Measurements from ENCODE around the gene IBTK.
A peak's percentile ranks its signal among the peaks of the same experiment; 100 is the strongest.
"Not testable (repeated sequence)": the region's sequence is repeated elsewhere in the genome, so short reads cannot be mapped to it uniquely, and the experiment has no call there.

Gene IBTK

DNA sequence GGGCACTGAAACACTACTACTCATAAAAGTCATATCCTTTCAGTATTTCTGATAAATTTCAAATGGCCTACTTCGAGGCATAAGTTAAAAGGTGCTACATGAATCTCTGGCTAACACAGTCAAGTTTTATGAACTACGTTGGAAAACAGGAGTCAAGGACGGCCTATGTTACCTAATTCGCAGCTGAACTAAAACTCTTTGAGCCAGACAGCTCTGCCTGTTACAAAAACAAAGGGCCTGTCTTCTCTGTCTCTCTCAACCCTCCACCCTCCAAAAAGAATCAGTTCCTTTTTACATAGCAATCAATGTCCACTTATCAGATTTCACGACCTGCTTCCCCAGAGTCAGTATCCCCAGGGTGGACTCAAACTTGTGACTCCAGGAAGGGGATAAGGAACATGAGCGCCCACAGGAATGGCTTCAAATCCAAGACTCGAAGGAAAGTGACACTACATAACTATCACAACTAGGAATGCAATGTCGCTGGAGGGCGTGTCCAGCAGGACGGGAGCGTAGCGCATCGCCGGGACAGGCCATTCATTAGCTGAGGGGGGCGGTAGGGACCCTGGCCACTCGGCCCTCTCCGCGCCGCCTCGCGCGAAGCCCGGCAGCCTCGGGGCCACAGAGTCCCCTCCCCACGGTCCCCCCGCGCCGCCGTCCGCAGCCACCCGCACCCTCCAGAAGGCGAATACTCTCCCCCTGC is 591 bp downstream of the IBTK start:
- DNase-seq = peak; percentile 66

DNA sequence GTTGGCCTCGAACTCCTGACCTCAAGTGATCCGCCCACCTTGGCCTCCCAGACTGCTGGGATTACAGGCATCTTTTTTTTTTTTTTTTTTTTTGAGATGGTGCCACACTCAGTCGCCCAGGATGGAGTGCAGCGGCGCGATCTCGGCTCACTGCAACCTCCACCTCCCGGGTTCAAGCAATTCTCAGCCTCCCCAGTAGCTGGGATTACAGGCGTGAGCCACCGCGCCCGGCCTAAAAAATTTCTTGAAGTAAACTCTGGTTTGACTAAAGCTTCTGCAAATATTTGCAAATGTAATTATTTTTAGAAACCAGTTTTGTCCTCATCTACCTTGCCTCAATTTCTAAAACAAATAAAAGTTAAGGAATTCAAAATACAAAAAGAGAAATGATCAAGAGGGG is 1.2 kb downstream of the IBTK start:
- no peak for DNase-seq

DNA sequence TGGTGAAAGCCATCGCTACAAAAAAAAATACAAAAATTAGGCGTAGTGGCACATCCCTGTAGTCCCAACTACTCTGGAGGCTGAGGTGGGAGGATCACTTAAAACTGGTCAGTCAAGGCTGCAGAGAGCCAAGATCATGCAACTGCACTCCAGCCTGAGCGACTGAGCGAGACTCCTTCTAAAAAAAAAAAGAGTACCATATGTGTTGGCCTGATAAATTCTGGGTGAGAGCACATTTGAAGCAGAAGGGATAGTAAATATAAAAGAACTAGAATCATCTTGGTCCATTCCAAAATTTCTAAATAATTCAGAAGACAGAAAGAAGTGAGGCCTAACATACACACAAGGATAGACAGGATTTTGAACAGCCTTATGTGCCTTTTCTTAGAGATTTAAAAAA is 2.2 kb downstream of the IBTK start:
- DNase-seq = no peak

DNA sequence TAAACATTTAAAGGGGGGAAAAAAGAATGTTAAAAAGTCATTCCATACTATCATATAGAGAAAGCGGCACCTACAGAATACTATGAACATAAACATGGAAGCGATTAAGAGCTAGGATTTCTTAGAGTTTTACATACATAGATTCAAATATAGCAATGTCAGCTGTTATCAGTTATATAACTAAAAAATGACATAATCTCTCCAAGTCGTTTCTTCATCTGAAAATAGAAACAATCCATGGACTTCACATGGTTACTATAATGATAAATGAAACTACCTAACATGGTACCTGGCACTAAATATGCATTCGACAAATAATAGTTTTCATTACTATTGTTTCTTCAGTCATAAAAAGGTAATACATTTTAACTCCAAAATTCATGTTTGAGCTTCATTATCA is 3.7 kb downstream of the IBTK start:
- DNase-seq = no peak

DNA sequence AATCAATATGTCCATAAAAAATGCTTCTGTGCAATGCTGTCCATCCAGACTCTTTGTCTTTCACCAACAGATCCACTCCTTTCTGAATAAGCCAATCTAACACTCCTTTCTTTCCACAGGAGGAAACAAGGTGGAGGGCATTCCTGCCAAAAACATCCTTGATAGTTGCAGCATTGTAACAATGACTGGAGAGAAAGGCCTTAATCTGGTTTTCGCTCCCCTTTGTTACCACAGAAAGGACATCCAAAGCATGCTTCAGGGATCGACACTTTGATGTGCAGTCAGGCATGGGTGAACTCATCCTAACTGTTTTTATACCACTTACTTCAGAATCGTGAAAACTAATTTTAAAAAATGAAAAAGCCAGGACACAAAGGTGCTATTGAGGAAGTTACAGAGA is 7.4 kb downstream of the IBTK start:
- DNase-seq = no peak

DNA sequence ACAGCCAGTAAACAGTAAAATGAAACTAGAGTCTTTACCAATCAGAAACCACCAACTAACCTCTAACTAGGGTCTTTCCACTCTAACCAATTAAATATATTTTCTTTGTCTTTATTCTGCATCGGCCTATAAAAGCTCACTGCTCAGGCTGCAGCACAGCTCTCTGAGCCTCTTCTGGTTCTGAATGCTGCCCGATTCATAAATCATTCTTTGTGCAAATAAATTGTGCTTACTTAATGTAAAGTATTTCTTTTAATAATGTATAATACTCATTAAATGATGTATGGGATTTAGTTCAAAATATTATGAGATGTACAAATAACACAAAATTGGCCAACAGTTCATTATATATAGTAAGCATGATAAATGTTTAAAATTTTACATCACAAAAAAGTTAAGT is 7.9 kb downstream of the IBTK start:
- no peak for DNase-seq

DNA sequence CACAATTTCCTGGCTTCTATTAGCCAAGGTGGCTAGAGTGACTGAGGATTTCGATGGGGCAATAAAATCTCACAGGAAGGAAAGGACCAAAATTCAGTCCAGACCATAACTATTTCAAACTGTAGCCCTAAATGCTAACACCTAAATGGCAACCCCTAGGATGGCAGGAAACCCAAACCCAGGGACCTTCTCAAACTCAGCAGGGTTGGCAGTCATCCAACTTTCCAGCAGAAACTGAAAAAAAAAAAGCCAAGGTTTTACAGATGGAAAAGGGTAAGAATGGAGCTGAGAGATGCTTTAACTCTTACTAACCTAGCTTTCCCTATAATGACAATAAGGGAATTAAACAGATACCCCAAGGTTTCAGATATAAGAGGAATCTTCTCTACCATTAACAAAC is 10.5 kb downstream of the IBTK start:
- no peak for DNase-seq

DNA sequence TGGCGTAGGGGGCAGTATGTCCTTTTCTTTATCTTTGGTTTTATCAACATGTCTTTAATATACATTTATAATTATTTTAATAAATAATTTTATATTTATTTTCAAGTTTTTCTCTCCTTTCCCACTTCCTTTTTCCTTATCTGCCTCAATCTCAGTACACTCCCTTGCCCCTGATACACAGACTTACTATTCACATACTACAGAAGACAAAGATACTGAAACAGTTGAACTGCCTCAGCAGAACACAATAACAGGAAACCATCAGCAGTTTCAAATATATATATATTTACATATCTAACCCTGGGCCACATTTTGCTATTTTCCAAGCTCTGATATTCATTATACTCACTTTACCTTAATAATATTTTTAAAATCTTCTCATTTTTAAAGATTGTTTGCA is 19.8 kb downstream of the IBTK start:
- no peak for DNase-seq

DNA sequence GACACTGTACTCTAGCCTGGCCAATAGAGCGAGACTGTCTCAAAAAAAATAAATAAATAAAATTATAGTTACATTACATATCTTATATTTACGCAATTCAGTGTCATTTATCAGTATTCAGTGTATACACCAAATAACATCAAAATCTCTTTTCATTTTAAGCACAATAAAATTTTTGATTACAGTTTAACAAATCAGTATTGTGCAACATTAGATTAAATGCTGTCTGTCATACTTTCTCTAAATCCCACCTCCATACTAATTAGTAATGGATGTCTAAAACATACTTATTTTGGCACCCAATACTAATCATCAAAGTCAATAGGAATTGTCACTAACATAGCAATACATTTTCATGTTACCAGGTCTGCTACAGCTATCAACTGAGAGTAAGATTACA is 27.4 kb downstream of the IBTK start:
- no peak for DNase-seq

DNA sequence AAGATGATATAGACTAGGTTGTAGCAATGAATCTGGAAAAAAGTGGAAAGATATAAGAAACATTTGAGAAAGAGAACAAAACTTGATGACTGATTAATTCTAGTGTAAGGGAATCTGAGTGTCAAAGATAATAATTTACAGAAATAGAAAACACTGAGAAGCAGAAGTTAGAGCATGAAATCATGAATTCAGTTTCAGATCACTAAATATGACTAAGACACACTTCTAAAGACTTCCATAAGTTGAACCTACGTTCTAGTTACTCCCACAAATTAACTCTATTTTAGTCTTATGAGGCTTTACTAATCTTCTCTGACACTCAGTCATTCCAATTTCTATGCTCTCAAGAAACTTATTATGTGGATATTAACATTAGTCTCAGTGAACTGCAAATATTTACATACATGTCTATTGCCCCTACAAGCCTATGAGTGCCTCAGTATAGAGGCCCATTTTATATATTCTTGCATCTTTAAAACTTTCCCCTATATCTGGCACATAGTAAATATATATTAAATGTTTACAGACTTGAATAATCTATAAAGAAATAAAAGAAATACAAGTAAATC is 30.4 kb downstream of the IBTK start:
- no peak for DNase-seq

DNA sequence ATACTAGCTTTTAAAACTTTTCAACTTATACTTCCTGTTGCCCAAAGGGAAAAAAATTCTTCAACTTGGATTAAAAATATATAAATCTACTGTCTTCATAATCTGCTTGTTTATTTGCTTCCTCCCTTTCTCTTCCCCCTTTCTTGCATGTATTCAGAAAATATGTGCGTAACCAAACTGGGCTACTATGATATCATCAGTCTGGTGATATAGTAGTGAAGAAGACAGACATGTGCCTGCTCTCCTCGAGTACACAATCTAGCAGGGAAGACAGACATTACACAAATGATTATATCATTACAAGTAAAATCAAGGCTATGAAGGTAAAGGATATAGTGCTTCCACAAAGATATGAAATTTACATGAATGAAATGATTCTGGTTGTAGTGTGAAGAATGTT is 31.0 kb downstream of the IBTK start:
- no peak for DNase-seq

DNA sequence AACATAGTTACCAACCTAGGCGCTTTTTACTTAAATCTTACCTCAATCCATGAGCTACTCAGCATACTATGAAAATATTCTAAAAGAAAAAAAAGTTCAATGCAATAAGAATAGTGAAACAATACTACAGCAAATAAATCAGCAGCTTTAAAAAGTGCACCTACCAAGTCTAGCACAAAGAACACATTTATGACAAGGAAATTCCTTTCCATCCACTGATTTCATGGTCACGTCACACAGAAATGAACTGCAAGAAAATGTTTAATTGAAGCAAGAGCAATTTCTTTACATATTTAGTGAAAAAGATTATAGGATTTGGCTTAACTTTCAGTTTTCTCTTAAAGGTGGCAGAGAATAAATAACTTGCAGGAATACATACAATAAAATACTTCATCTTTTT is 36.2 kb downstream of the IBTK start:
- no peak for DNase-seq

DNA sequence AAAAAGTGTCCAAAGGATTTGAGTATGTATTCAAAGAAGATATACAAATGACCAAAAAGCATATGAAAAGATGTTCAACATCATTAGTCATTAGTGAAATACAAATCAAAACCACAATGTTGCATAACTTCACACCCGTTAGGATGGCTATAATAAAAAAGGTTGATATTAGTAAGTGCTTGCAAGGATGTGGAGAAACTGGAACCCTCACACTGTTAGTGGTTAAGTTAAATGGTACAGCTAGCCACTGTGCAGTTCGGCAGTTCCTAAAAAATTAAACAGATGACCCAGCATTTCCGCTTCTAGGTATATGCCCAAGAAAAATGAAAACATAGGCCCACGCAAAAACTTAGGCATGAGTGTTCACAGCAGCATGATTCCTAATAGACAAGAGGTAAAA is 38.6 kb downstream of the IBTK start:
- no peak for DNase-seq

DNA sequence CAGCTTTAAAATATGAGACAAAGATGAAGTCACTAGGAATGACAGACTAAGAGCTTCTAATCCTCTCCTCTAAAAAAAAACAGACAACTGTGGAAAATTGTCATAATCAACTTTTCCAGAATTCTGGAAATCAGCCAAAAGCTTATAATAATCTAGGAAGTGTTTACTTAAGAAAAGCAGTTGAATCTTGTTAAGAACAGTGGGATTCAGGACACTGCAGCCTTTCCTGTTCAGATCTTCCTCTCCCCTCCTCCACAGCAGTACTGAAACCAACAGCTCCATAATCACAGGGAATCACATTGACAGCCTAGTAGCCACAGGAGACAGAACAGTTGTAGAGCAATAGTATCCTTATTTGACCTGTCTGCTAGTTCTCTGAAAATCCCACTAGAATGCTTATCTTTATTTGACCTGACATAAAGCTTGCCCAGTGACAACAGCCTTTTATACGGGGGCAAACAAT is 41.6 kb downstream of the IBTK start:
- DNase-seq = peak; percentile 76

DNA sequence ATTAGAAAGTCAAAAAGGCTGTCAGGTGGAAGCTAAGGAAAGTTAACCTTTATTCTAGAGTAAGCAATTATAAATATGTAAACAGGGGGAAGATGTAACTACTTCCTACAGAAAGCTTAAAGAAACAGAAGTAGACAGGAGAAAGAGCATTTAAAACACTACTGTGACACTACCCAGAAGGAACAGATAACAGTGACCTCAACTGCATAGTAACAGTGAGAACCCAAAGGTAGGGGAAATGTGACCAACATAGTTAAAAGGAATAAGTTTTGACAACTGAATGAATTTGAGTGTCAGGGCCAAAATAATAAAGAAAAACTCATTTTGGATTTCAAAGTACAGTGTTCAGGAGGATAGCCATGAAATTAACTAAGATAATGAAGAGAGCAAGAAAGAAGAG is 43.5 kb downstream of the IBTK start:
- no peak for DNase-seq

DNA sequence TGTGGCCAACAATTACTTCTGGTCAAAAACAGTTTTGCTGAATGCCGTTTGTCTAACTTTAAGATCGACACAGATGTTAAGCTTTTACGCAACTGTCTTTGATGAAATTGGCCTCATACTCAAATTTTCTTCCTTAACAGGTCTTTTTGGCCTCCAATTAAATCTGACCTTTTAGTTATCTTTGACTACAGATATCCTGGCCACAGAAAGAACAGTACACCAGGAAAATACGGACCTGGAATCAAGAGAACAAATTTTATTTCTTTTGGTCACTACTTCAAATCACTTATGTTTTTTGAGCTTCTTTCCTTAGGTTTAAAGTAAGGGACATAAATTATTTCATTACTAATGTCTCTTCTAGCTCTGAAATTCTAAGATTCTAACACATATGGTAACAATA is 49.8 kb downstream of the IBTK start:
- DNase-seq = no peak

DNA sequence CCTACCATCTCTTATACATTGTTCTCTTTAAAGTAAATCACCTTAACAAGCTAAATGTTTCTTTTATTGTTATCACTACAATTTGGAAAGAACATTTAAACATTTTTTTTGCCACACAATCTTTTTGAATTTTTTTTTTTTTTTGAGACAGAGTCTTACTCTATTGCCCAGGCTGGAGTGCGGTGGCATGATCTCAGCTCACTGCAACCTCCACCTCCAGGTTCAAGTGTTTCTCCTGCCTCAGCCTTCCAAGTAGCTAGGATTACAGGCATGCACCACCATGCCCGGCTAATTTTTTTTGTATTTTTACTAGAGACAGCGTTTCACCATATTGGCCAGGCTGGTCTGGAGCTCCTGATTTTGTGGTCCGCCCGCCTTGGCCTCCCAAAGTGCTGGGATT is 50.3 kb downstream of the IBTK start:
- DNase-seq = not testable (repeated sequence)

DNA sequence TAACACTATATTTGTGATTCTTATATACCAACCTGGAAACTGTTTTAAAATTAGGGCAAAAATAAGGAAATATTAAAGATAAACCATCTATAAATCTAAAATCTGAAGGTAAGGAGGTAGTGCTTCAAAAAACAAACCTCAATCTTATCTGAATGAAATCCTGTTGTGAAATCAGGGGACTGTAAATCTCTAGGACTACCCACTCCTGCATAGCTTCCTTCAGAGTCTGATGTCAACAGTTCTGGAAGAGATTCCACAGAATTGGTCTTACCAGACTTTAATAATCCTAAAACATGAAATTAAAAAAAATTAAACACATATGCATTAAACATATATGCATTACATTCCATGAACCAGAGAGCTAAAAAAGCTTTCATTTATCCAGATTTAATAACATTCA is 51.4 kb downstream of the IBTK start:
- no peak for DNase-seq

DNA sequence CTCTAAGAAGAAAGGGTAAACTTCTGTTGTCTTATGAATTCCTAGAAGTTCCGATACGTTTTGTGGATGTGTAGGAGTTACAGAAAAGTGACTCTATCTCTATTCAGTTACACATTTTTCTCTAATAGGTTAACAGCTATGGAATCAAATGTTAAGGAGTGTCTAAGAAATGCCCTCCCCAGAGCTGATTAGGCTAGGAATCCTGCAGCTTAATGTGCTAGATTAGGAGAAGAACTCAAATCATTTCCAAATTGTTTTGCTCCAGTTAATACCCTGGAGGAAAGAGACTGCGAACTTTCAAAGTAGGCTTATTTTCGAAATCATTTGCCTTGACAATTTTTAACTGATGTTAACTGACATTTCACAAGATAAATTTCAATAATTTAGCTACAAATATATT is 51.9 kb downstream of the IBTK start:
- DNase-seq = peak; percentile 2

DNA sequence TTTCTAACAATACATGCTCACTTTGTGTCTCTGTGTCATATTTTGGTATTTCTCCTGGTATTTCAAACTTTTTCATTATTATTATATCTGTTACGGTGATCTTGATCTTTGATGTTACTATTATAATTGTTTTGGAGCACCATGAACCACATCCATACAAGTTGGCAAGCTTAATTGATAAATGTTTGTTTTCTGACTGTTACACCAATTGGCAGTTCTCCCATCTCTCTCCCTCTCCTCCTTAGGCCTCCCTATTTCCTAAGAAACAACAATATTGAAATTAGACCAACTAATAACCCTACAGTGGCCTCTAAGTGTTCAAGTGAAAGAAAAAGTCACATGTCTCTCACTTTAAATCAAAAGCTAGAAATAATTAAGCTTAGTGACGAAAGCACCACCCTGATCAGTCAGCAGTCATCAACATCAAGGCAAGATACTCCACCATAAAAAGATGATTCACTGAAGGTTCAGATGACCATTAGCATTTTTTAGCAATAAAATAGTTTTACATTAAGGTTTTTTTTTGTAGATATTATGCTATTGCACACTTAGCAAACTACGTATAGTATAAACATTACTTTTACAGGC is 61.5 kb downstream of the IBTK start:
- no peak for DNase-seq

DNA sequence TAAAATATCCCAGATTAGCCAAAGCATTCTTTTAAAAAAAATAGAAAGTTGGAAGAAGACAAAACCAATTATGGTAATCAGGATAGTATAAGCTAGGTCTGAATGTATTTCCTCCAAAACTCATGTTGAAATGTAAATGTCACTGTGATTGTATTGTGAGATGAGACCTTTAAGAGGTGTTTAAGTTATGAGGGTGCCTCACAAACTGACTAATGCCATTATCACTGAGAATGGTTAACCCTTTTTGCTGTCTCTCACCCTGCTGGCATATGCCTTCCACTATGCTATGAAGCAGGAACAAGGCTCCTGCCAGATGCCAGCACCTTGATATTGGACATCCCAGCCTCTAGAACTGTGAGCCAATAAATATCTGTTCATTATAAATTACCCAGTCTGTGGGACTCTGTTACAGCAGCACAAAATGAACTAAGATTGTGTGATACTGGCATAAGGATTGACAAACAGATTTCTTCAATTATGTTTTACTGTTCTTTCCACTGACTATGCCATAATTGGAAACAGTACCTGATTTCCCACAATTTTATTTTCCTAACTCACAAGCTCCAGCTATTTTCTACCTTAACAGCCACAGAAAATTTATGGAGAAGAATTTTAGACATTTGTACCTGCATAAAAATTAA is 63.8 kb downstream of the IBTK start:
- peak; percentile 1 for DNase-seq

DNA sequence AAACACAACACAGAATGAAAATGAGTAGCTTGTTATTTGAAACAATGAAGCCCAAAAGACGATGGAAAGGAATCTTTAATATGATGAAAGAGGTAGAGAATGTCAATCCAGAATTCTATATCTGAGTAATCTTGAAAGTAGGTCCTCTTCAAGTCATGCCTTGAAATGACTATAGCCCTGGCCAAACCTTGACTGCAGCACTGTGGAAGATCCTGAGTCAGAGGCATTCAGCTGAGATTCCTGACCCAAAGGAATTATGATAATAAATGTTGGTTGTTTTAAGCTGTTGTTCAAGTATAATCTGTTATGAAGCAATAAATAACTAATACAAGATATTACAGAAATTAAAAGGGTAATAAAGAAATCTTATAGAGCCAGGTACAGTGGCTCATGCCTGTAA is 64.8 kb downstream of the IBTK start:
- no peak for DNase-seq

DNA sequence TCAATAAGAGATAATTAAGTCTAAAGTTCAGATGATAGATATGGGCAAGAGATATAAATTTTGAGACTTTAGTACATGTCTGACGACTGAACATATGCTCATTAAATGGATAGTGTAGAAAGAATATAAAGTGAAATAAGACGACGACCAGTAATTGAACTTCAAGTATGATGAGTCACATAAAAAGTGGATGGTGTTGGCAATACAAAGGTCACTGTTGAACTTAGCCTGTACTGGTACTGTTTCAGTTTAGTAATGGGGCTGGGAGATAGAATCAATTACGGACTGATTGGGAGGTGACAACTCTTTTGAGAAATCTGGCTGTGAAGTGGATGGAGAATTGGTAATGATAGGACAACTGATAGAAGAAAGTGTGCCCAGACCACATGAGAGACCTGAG is 68.1 kb downstream of the IBTK start:
- no peak for DNase-seq

DNA sequence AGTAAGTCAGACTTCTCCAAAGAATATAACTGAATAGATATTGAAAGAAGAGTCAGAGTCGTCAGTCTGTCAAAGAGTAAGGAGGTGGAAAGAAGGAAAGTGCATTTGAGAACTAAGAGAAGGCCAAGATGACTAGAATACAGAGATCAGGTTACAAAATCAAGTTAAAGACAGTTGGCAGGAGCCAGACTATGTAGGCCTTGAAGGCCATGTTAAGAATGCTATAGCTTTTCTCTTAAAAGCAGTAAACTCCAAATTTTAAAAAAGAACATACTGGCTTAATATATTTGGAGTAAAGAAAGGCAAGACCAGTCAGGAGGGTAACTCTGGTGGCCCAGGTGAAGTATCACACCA is 68.8 kb downstream of the IBTK start:
- no peak for DNase-seq

Data from NCI-H82 (cell line).